WTC11 (cell line): ENCODE data around the gene TMEM141. TPM values are rescaled to one million over a fixed set of nuclear protein-coding genes. Genes with fewer than 3 reads are reported as not detected.

Source experiments
- ATAC-seq: fragments of 200-7000 bp; cut with Tn5 transposase; 2 replicates; pipeline ENCODE4 v1.10.0; 2021; ENCODE audit warnings: mild to moderate bottlenecking, moderate library complexity
- CTCF ChIA-PET: fragments of 300-600 bp; sonication (Branson Sonifier 250); formaldehyde crosslinking; loops from one replicate; lab custom pipeline; 2021; ENCODE audit warnings: antibody characterized with exemption; lab: Charles Lee
- POLR2A ChIA-PET: fragments of 350-600 bp; sonication (Branson Sonifier 250); formaldehyde crosslinking; loops from one replicate; lab custom pipeline; 2021; ENCODE audit warnings: antibody characterized with exemption; lab: Charles Lee
- DNase-seq: peaks from one replicate; pipeline ENCODE4 v3.0.0; 2021; ENCODE audit warnings: low spot score
- H3K27ac Mint-ChIP-seq: 2 replicates; pipeline ENCODE4 v1.8.0; 2021; ENCODE audit warnings: mixed read lengths
- H3K27me3 Mint-ChIP-seq: 2 replicates; pipeline ENCODE4 v1.8.0; 2021; ENCODE audit warnings: low read depth, mild to moderate bottlenecking, moderate library complexity, mixed read lengths
- H3K36me3 Mint-ChIP-seq: 2 replicates; pipeline ENCODE4 v1.8.0; 2021; ENCODE audit warnings: mixed read lengths
- H3K4me1 Mint-ChIP-seq: 2 replicates; pipeline ENCODE4 v1.8.0; 2022; ENCODE audit warnings: mixed read lengths
- H3K4me3 Mint-ChIP-seq: 2 replicates; pipeline ENCODE4 v1.8.0; 2021; ENCODE audit warnings: mild to moderate bottlenecking, moderate library complexity, mixed read lengths
- H3K9me3 Mint-ChIP-seq: 2 replicates; pipeline ENCODE4 v1.8.0; 2021; ENCODE audit warnings: mixed read lengths
- EMX1 ChIP-seq: fragments of 250-450 bp; sonication (Bioruptor Pico); IDR thresholded peaks from 2 replicates; pipeline ENCODE4 v1.8.0; 2021; ENCODE audit warnings: mild to moderate bottlenecking
- FOXJ3 ChIP-seq: sonication (generic); formaldehyde crosslinking; IDR thresholded peaks from 2 replicates; pipeline ENCODE4 v1.9.0; 2021; ENCODE audit warnings: missing genetic modification reagents, mild to moderate bottlenecking, borderline replicate concordance
- GRHL2 ChIP-seq: fragments of 250-450 bp; sonication (Bioruptor Pico); IDR thresholded peaks from 2 replicates; pipeline ENCODE4 v1.8.0; 2022; ENCODE audit warnings: mild to moderate bottlenecking, moderate library complexity; ENCODE audit not compliant: insufficient replicate concordance, severe bottlenecking
- NFE2L1 ChIP-seq: sonication (generic); formaldehyde crosslinking; IDR thresholded peaks from 2 replicates; pipeline ENCODE4 v1.8.1; 2023; ENCODE audit warnings: missing genetic modification reagents
- SP1 ChIP-seq: sonication (generic); formaldehyde crosslinking; conservative IDR thresholded peaks from 2 replicates; pipeline ENCODE4 v1.8.1; 2022; ENCODE audit warnings: missing genetic modification reagents
- ZNF121 ChIP-seq: sonication (generic); formaldehyde crosslinking; IDR thresholded peaks from 2 replicates; pipeline ENCODE4 v1.8.0; 2023; ENCODE audit warnings: missing genetic modification reagents
- ZNF671 ChIP-seq: fragments of 250-450 bp; sonication (Bioruptor Pico); IDR thresholded peaks from 2 replicates; pipeline ENCODE4 v1.8.0; 2021; ENCODE audit warnings: mild to moderate bottlenecking
- total RNA-seq: library from RNA; stranded (reverse); gene quantifications from 3 replicates; pipeline ENCODE4 v1.2.3, GENCODE V29; 2021
- TF ChIP-seq, protein P1 (sequence below): fragments of 250-450 bp; sonication (Bioruptor Pico); IDR thresholded peaks from 2 replicates; pipeline ENCODE4 v1.9.0; 2021; ENCODE audit warnings: mild to moderate bottlenecking
- TF ChIP-seq, protein P2 (sequence below): sonication (generic); formaldehyde crosslinking; IDR thresholded peaks from 2 replicates; pipeline ENCODE4 v1.8.1; 2023; ENCODE audit warnings: mild to moderate bottlenecking, moderate library complexity, missing genetic modification reagents
- TF ChIP-seq, protein P3 (sequence below): fragments of 250-450 bp; sonication (Bioruptor Pico); IDR thresholded peaks from 2 replicates; pipeline ENCODE4 v2.1.2; 2022; ENCODE audit warnings: mild to moderate bottlenecking, moderate library complexity
- TF ChIP-seq, protein P4 (sequence below): sonication (generic); formaldehyde crosslinking; IDR thresholded peaks from 2 replicates; pipeline ENCODE4 v1.8.1; 2023; ENCODE audit warnings: mild to moderate bottlenecking, missing genetic modification reagents
- TF ChIP-seq, protein P5 (sequence below): sonication (generic); formaldehyde crosslinking; IDR thresholded peaks from 2 replicates; pipeline ENCODE4 v1.8.0; 2023; ENCODE audit warnings: missing genetic modification reagents
- TF ChIP-seq, protein P6 (sequence below): sonication (generic); formaldehyde crosslinking; IDR thresholded peaks from 2 replicates; pipeline ENCODE4 v1.8.0; 2023; ENCODE audit warnings: missing genetic modification reagents, mild to moderate bottlenecking, borderline replicate concordance
- TF ChIP-seq, protein P7 (sequence below): sonication (generic); formaldehyde crosslinking; IDR thresholded peaks from 2 replicates; pipeline ENCODE4 v1.8.1; 2023; ENCODE audit warnings: mild to moderate bottlenecking, missing genetic modification reagents, moderate library complexity
- TF ChIP-seq, protein P8 (sequence below): sonication (generic); formaldehyde crosslinking; conservative IDR thresholded peaks from 2 replicates; pipeline ENCODE4 v1.8.1; 2023; ENCODE audit warnings: mild to moderate bottlenecking, low read depth, missing genetic modification reagents, moderate library complexity

Gene TMEM141
- total RNA-seq, 1 experiment from 2014 or later = 72.0 TPM

DNA sequence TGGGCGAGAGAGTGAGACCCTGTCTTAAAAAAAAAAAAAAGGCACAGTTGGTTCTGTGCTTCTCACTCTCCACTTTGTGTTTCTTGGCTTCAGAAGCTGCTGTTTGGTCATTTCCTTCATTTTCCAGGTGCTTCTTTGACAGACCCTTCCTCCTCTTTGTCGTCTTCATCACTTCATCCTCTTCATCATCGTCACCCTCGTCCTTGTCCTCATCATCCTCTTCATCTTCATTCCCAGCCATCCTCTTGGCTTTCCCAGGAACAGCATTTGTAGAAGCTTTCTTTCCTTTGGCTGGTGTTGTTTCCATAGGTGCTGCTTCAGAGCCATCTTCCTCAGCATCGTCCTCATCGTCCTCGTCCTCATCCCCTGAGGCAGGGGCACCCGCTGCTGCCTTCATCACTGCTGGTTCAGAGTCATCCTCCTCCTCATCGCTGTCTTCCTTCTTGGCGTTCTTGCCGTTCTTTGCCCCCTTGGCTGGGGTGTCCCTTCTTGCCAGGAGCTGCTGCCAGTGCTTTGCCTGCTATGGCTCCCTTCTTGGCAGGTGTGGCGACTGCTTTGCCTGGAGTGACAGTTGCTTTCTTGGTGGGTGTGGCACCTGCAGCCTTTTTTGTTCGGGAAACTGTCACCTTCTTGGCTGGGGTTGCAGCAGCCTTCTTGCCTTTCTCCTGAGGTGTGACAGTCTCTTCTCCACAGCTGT lies 23.7 kb downstream of the TMEM141 start:
- Mint-ChIP-seq H3K9me3 (no peaks in the 10 kb centered on the region), H3K4me1 (peaks cover 7% of the 10 kb centered on the region), H3K4me3 (no peak overlapping the region), H3K27me3 (no peaks in the 10 kb centered on the region), H3K27ac (no peak overlapping the region), H3K36me3 (peaks cover 37% of the 10 kb centered on the region)
- ATAC-seq (no peak), DNase-seq (no peak)
- TF ChIP-seq FOXJ3 (CRISPR knock-in tag) (no peak), EMX1 (CRISPR knock-in tag) (no peak), NFE2L1 (CRISPR knock-in tag) (no peak), ZNF671 (CRISPR knock-in tag) (no peak), GRHL2 (CRISPR knock-in tag) (no peak), ZNF121 (no peak), SP1 (CRISPR knock-in tag) (no peak)
- TF ChIP-seq, protein P1, sequence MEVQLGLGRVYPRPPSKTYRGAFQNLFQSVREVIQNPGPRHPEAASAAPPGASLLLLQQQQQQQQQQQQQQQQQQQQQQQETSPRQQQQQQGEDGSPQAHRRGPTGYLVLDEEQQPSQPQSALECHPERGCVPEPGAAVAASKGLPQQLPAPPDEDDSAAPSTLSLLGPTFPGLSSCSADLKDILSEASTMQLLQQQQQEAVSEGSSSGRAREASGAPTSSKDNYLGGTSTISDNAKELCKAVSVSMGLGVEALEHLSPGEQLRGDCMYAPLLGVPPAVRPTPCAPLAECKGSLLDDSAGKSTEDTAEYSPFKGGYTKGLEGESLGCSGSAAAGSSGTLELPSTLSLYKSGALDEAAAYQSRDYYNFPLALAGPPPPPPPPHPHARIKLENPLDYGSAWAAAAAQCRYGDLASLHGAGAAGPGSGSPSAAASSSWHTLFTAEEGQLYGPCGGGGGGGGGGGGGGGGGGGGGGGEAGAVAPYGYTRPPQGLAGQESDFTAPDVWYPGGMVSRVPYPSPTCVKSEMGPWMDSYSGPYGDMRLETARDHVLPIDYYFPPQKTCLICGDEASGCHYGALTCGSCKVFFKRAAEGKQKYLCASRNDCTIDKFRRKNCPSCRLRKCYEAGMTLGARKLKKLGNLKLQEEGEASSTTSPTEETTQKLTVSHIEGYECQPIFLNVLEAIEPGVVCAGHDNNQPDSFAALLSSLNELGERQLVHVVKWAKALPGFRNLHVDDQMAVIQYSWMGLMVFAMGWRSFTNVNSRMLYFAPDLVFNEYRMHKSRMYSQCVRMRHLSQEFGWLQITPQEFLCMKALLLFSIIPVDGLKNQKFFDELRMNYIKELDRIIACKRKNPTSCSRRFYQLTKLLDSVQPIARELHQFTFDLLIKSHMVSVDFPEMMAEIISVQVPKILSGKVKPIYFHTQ (CRISPR knock-in tag) = no peak
- TF ChIP-seq, protein P2, sequence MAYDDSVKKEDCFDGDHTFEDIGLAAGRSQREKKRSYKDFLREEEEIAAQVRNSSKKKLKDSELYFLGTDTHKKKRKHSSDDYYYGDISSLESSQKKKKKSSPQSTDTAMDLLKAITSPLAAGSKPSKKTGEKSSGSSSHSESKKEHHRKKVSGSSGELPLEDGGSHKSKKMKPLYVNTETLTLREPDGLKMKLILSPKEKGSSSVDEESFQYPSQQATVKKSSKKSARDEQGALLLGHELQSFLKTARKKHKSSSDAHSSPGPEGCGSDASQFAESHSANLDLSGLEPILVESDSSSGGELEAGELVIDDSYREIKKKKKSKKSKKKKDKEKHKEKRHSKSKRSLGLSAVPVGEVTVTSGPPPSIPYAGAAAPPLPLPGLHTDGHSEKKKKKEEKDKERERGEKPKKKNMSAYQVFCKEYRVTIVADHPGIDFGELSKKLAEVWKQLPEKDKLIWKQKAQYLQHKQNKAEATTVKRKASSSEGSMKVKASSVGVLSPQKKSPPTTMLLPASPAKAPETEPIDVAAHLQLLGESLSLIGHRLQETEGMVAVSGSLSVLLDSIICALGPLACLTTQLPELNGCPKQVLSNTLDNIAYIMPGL = no peak
- TF ChIP-seq, protein P3, sequence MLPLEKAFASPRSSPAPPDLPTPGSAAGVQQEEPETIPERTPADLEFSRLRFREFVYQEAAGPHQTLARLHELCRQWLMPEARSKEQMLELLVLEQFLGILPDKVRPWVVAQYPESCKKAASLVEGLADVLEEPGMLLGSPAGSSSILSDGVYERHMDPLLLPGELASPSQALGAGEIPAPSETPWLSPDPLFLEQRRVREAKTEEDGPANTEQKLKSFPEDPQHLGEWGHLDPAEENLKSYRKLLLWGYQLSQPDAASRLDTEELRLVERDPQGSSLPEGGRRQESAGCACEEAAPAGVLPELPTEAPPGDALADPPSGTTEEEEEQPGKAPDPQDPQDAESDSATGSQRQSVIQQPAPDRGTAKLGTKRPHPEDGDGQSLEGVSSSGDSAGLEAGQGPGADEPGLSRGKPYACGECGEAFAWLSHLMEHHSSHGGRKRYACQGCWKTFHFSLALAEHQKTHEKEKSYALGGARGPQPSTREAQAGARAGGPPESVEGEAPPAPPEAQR (CRISPR knock-in tag) = no peak
- TF ChIP-seq, protein P4, sequence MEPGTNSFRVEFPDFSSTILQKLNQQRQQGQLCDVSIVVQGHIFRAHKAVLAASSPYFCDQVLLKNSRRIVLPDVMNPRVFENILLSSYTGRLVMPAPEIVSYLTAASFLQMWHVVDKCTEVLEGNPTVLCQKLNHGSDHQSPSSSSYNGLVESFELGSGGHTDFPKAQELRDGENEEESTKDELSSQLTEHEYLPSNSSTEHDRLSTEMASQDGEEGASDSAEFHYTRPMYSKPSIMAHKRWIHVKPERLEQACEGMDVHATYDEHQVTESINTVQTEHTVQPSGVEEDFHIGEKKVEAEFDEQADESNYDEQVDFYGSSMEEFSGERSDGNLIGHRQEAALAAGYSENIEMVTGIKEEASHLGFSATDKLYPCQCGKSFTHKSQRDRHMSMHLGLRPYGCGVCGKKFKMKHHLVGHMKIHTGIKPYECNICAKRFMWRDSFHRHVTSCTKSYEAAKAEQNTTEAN (CRISPR knock-in tag) = no peak
- TF ChIP-seq, protein P5, sequence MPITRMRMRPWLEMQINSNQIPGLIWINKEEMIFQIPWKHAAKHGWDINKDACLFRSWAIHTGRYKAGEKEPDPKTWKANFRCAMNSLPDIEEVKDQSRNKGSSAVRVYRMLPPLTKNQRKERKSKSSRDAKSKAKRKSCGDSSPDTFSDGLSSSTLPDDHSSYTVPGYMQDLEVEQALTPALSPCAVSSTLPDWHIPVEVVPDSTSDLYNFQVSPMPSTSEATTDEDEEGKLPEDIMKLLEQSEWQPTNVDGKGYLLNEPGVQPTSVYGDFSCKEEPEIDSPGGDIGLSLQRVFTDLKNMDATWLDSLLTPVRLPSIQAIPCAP (CRISPR knock-in tag) = no peak
- TF ChIP-seq, protein P6, sequence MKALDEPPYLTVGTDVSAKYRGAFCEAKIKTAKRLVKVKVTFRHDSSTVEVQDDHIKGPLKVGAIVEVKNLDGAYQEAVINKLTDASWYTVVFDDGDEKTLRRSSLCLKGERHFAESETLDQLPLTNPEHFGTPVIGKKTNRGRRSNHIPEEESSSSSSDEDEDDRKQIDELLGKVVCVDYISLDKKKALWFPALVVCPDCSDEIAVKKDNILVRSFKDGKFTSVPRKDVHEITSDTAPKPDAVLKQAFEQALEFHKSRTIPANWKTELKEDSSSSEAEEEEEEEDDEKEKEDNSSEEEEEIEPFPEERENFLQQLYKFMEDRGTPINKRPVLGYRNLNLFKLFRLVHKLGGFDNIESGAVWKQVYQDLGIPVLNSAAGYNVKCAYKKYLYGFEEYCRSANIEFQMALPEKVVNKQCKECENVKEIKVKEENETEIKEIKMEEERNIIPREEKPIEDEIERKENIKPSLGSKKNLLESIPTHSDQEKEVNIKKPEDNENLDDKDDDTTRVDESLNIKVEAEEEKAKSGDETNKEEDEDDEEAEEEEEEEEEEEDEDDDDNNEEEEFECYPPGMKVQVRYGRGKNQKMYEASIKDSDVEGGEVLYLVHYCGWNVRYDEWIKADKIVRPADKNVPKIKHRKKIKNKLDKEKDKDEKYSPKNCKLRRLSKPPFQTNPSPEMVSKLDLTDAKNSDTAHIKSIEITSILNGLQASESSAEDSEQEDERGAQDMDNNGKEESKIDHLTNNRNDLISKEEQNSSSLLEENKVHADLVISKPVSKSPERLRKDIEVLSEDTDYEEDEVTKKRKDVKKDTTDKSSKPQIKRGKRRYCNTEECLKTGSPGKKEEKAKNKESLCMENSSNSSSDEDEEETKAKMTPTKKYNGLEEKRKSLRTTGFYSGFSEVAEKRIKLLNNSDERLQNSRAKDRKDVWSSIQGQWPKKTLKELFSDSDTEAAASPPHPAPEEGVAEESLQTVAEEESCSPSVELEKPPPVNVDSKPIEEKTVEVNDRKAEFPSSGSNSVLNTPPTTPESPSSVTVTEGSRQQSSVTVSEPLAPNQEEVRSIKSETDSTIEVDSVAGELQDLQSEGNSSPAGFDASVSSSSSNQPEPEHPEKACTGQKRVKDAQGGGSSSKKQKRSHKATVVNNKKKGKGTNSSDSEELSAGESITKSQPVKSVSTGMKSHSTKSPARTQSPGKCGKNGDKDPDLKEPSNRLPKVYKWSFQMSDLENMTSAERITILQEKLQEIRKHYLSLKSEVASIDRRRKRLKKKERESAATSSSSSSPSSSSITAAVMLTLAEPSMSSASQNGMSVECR (CRISPR knock-in tag) = no peak
- TF ChIP-seq, protein P7, sequence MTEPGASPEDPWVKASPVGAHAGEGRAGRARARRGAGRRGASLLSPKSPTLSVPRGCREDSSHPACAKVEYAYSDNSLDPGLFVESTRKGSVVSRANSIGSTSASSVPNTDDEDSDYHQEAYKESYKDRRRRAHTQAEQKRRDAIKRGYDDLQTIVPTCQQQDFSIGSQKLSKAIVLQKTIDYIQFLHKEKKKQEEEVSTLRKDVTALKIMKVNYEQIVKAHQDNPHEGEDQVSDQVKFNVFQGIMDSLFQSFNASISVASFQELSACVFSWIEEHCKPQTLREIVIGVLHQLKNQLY (CRISPR knock-in tag) = no peak
- TF ChIP-seq, protein P8, sequence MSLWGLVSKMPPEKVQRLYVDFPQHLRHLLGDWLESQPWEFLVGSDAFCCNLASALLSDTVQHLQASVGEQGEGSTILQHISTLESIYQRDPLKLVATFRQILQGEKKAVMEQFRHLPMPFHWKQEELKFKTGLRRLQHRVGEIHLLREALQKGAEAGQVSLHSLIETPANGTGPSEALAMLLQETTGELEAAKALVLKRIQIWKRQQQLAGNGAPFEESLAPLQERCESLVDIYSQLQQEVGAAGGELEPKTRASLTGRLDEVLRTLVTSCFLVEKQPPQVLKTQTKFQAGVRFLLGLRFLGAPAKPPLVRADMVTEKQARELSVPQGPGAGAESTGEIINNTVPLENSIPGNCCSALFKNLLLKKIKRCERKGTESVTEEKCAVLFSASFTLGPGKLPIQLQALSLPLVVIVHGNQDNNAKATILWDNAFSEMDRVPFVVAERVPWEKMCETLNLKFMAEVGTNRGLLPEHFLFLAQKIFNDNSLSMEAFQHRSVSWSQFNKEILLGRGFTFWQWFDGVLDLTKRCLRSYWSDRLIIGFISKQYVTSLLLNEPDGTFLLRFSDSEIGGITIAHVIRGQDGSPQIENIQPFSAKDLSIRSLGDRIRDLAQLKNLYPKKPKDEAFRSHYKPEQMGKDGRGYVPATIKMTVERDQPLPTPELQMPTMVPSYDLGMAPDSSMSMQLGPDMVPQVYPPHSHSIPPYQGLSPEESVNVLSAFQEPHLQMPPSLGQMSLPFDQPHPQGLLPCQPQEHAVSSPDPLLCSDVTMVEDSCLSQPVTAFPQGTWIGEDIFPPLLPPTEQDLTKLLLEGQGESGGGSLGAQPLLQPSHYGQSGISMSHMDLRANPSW = no peak
- TF ChIP-seq, all 79 proteins: peak for 0
- ChIA-PET POLR2A (no interaction called here), CTCF (no interaction called here)
